Measurements from ENCODE around the gene SEC62.
A peak's percentile ranks its signal among the peaks of the same experiment; 100 is the strongest.

The SEC62 gene

GRCh38 chr3:170022336-170022735, 55.7 kb downstream of the SEC62 start:
- DNase-seq: no peak

GRCh38 chr3:170023165-170023564, 56.6 kb downstream of the SEC62 start:
- no peak for DNase-seq

- no peak for DNase-seq
Observed at GRCh38 chr3:170024581-170024980, 58.0 kb downstream of the SEC62 start.

- DNase-seq: peak in 3 of 6 experiments; percentile 8 to 55 (median 45)
Observed at GRCh38 chr3:170027233-170028102, 60.9 kb downstream of the SEC62 start.

GRCh38 chr3:170033489-170033888, 66.9 kb downstream of the SEC62 start:
- peak; percentile 51 to 84 (median 68) for DNase-seq

GRCh38 chr3:170037463-170038433, 71.1 kb downstream of the SEC62 start, which contains the start of gene GPR160:
Gene GPR160 (plus strand): TSS chr3:170037995. CDS start chr3:170083973, 45,978 bp downstream.
- peak; percentile 68 to 90 (median 75) for DNase-seq

GRCh38 chr3:170038434-170039110, 72.0 kb downstream of the SEC62 start:
- DNase-seq: peak; percentile 23 to 67 (median 54)

GRCh38 chr3:170040418-170040817, 73.8 kb downstream of the SEC62 start:
- DNase-seq: no peak

GRCh38 chr3:170043506-170043905, 76.9 kb downstream of the SEC62 start:
- no peak for DNase-seq

GRCh38 chr3:170044271-170044670, 77.7 kb downstream of the SEC62 start:
- DNase-seq: no peak

- peak in 1 of 6 experiments; percentile 5 for DNase-seq
Observed at GRCh38 chr3:170044795-170045244, 78.2 kb downstream of the SEC62 start.

- DNase-seq: no peak
Observed at GRCh38 chr3:170046269-170047132, 79.9 kb downstream of the SEC62 start.

GRCh38 chr3:170047133-170047404, 80.5 kb downstream of the SEC62 start:
- DNase-seq: no peak

Measured in stimulated activated naive CD4-positive, alpha-beta T cell (primary cell).